ENCODE data around the gene MAN2B2. TPM values are rescaled to one million over a fixed set of nuclear protein-coding genes. Genes with fewer than 3 reads are reported as not detected.

MAN2B2 gene
- total RNA-seq, 1 donor from 2014 or later = 44.1 TPM

DNA sequence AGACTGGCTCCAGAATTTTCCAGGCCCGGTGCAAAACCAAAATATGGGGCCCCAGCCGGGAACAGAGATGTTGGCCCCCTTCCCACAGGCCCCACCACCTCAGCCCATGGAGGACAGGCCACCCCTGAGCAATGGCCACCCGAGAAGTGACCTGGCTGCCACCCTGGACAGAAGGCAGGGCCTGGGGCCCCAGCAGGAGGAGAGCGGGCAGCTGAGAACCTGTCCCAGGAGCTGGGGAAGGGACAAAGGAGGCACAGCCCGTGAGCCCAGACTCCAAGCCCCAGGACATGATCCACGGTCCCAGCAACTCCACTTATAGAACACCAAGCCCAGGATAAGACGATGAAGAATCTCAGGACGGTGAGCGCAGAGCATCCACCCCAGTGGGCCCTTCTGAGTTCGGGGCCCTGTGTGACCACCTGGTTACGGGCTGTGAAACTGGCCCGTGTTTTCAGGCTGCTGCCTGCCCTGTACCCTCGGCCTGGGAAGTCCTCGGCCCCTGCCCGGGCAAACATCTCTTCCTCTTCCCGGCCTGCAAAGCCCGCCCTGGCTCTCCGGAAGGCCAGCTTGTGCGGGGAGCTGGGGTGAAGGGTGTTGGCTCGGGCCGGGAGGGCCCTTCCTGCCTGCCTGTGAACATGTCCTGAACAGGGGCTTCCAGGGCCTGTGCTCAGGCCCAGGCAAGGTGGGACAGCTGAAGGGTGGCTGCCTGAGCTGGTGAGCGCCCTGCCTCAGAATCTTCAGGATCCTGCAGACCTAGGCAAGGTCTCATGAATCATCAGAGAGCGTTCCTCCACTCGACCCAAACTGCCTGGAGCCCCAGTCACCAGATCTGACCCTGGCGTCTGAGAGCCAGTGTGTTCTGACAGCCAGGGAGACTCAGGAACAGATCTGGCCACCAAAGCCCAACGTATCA, 47.0 kb upstream of the MAN2B2 start:
- no peaks in the 10 kb centered on the region for H3K9me3 Mint-ChIP-seq (ENCODE audit: low read depth)
- H3K27ac Mint-ChIP-seq (ENCODE audit: unreplicated experiment) = no peak overlapping the region
- DNase-seq (ENCODE audit: low spot score) = no peak
- TF ChIP-seq, protein P1, sequence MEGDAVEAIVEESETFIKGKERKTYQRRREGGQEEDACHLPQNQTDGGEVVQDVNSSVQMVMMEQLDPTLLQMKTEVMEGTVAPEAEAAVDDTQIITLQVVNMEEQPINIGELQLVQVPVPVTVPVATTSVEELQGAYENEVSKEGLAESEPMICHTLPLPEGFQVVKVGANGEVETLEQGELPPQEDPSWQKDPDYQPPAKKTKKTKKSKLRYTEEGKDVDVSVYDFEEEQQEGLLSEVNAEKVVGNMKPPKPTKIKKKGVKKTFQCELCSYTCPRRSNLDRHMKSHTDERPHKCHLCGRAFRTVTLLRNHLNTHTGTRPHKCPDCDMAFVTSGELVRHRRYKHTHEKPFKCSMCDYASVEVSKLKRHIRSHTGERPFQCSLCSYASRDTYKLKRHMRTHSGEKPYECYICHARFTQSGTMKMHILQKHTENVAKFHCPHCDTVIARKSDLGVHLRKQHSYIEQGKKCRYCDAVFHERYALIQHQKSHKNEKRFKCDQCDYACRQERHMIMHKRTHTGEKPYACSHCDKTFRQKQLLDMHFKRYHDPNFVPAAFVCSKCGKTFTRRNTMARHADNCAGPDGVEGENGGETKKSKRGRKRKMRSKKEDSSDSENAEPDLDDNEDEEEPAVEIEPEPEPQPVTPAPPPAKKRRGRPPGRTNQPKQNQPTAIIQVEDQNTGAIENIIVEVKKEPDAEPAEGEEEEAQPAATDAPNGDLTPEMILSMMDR (IDR thresholded peaks at IDR 0.05) = no peak
- H3K36me3 Mint-ChIP-seq (ENCODE audit: low read depth) = no peaks in the 10 kb centered on the region
- H3K4me3 Mint-ChIP-seq (ENCODE audit: unreplicated experiment) = no peak overlapping the region
- H3K4me1 Mint-ChIP-seq (ENCODE audit: low read depth) = no peaks in the 10 kb centered on the region
- H3K27me3 Mint-ChIP-seq (ENCODE audit: low read depth) = peaks cover 34% of the 10 kb centered on the region

DNA sequence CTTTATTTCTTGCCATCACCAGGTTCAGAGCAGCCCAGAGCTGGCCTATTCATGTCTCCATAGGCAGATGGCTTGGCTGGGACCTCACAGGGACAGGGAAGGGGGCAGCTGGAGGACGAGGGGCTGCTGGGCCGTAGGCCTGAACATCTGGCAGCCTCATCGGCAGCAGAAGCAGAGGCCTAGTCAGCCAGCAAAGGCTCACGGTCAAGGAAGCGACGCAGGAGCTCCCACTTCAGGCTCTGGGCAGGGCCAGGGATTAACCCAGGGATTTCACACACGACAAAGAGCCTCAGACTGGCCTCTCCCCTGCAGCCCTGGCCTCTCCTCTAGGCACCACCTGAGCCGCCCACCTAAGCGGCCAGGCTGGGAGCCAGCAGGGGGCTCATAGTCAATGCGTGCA, 46.0 kb upstream of the MAN2B2 start:
- no peak overlapping the region for H3K27ac Mint-ChIP-seq (ENCODE audit: unreplicated experiment)

DNA sequence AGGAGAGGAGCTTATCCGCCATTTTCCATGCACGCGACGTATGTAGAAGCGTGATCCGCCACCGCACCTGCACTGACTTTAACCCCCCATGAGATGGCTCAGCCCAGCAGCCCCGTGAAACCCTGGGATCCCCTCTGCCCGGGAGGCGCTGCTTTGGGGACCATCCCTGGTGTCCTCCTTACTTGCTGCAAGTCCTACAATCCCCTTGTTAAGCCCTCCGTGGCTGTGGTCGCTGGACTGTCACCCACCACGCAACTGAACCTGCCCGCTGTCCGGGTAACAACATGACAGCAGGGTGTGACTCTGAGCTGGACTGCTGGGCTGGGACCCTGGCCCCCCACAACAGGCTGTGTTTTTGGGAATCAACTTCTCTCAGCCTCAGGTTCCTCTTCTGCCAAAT, 44.7 kb upstream of the MAN2B2 start:
- Mint-ChIP-seq H3K27me3 (ENCODE audit: low read depth) (peaks cover 29% of the 10 kb centered on the region), H3K36me3 (ENCODE audit: low read depth) (no peaks in the 10 kb centered on the region), H3K4me3 (ENCODE audit: unreplicated experiment) (no peak overlapping the region), H3K4me1 (ENCODE audit: low read depth) (no peaks in the 10 kb centered on the region), H3K27ac (ENCODE audit: unreplicated experiment) (no peak overlapping the region), H3K9me3 (ENCODE audit: low read depth) (no peaks in the 10 kb centered on the region)
- TF ChIP-seq, protein P1 (IDR thresholded peaks at IDR 0.05) = no peak
- DNase-seq (ENCODE audit: low spot score) = no peak

More for the DNA sequence above, 46.0 kb upstream of the MAN2B2 start:
- H3K4me1 Mint-ChIP-seq (ENCODE audit: low read depth) = no peaks in the 10 kb centered on the region
- H3K4me3 Mint-ChIP-seq (ENCODE audit: unreplicated experiment) = no peak overlapping the region
- no peaks in the 10 kb centered on the region for H3K9me3 Mint-ChIP-seq (ENCODE audit: low read depth)
- DNase-seq (ENCODE audit: low spot score) = peak; percentile 36
- H3K36me3 Mint-ChIP-seq (ENCODE audit: low read depth) = no peaks in the 10 kb centered on the region
- TF ChIP-seq, protein P1 (IDR thresholded peaks at IDR 0.05) = no peak
- peaks cover 32% of the 10 kb centered on the region for H3K27me3 Mint-ChIP-seq (ENCODE audit: low read depth)

DNA sequence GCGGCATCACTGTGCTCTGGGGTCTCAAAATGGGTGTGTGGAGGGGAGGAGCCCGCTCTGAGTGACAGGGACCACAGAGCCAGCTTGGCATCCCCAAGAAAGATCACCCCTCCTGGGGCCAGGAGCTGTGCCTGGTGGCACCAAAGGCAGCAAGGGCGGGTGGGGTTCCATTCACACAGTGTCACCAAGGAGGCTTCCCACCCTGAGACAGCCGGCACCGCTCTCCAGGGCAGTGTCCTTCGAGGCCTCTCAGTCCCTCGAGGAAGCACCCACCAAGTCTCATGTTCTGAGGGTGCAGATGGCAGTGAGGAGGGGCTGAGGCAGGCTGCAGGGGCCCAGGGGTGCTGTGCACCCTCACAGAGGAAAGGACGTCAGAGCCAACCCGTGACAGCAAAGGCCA, 44.0 kb upstream of the MAN2B2 start:
- no peaks in the 10 kb centered on the region for H3K4me1 Mint-ChIP-seq (ENCODE audit: low read depth)
- no peak overlapping the region for H3K4me3 Mint-ChIP-seq (ENCODE audit: unreplicated experiment)
- no peaks in the 10 kb centered on the region for H3K9me3 Mint-ChIP-seq (ENCODE audit: low read depth)
- DNase-seq (ENCODE audit: low spot score) = peak; percentile 79
- H3K27me3 Mint-ChIP-seq (ENCODE audit: low read depth) = peaks cover 26% of the 10 kb centered on the region
- TF ChIP-seq, protein P1 (IDR thresholded peaks at IDR 0.05) = no peak
- H3K27ac Mint-ChIP-seq (ENCODE audit: unreplicated experiment) = no peak overlapping the region
- H3K36me3 Mint-ChIP-seq (ENCODE audit: low read depth) = no peaks in the 10 kb centered on the region

DNA sequence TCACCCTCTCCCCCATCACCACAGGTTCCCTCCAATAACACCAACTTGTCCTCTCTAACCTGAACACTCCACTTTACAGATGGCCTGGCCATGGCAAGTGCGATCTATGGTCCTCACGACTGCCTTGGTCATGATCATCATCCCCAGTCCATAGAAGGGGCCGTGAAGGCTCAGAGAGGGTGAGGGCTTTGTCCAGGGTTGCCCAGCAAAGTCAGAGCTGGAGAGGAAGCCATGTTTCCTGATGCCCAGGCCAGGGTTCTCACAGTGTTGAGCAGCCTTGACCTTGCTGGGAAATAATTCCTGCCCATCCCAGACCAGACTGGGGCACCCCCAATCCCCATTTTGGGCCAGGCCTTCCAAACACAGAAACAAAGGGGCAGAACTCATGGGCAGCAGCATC, 42.9 kb upstream of the MAN2B2 start:
- Mint-ChIP-seq H3K27ac (ENCODE audit: unreplicated experiment) (no peak overlapping the region), H3K4me1 (ENCODE audit: low read depth) (no peaks in the 10 kb centered on the region), H3K36me3 (ENCODE audit: low read depth) (no peaks in the 10 kb centered on the region), H3K4me3 (ENCODE audit: unreplicated experiment) (no peak overlapping the region), H3K9me3 (ENCODE audit: low read depth) (no peaks in the 10 kb centered on the region), H3K27me3 (ENCODE audit: low read depth) (peaks cover 21% of the 10 kb centered on the region)
- TF ChIP-seq, protein P1 (IDR thresholded peaks at IDR 0.05) = no peak
- DNase-seq (ENCODE audit: low spot score) = no peak

Measured in chondrocyte (in vitro differentiated cells).